Small intestine (tissue), 7 donors: ENCODE measurements around the gene UBN1. TPM values are rescaled to one million over a fixed set of nuclear protein-coding genes. Genes with fewer than 3 reads are reported as not detected.
A peak's percentile ranks its signal among the peaks of the same experiment; 100 is the strongest.

Experiments
- DNase-seq, 2 donors: peaks; one replicate each; pipeline versions ENCODE4 v3.0.0 to v3.0.0-alpha.2; 2013
- FAIRE-seq: peaks from 2 replicates; lab custom pipeline; 2012; peaks lifted over from hg19 to GRCh38; lab: Jason Lieb, UNC
- H3K27ac ChIP-seq, 3 donors: one replicate each; pipeline ENCODE4 v1.5.1; 2013; ENCODE audit warnings: low read length in 2 of 3, mild to moderate bottlenecking in 2 of 3, control low read depth in 1 of 3, inconsistent platforms in 1 of 3, low read depth in 1 of 3, moderate library complexity in 1 of 3
- H3K27me3 ChIP-seq, 3 donors: one replicate each; pipeline ENCODE4 v1.6.1; 2013; ENCODE audit warnings: low read length in 3 of 3, inconsistent platforms in 1 of 3; ENCODE audit not compliant: control insufficient read depth in 3 of 3, insufficient read depth in 3 of 3
- H3K36me3 ChIP-seq, 3 donors: one replicate each; pipeline ENCODE4 v1.6.1; 2013; ENCODE audit warnings: low read length in 3 of 3, inconsistent platforms in 1 of 3, low read depth in 1 of 3, mild to moderate bottlenecking in 1 of 3, moderate library complexity in 1 of 3; ENCODE audit not compliant: control insufficient read depth in 3 of 3, insufficient read depth in 2 of 3
- H3K4me1 ChIP-seq, 3 donors: one replicate each; pipeline ENCODE4 v1.6.1; 2013; ENCODE audit warnings: low read length in 2 of 3, inconsistent platforms in 1 of 3, low read depth in 1 of 3, mild to moderate bottlenecking in 1 of 3, moderate library complexity in 1 of 3; ENCODE audit not compliant: control insufficient read depth in 3 of 3, insufficient read depth in 2 of 3
- H3K4me3 ChIP-seq, 3 donors: one replicate each; pipeline ENCODE4 v1.5.1; 2013; ENCODE audit warnings: low read length in 3 of 3, control low read depth in 1 of 3, inconsistent platforms in 1 of 3, low read depth in 1 of 3, mild to moderate bottlenecking in 1 of 3, moderate library complexity in 1 of 3
- H3K9me3 ChIP-seq, 2 donors: one replicate each; pipeline ENCODE4 v1.6.1; 2013; ENCODE audit warnings: low read depth in 1 of 2, low read length in 1 of 2; ENCODE audit not compliant: control insufficient read depth in 2 of 2, insufficient read depth in 1 of 2
- whole genome bisulfite sequencing, 3 donors: extraction: QIAGEN DNeasy Blood & Tissue Kit; methylation state at CpG; one replicate each; pipeline ENCODE4 v1.1.7; 2013; 5-methylcytosine and 5-hydroxymethylcytosine counted together
- polyA plus RNA-seq, 4 donors: library from polyadenylated mRNA; stranded (reverse) in 3 of 4; unstranded in 1 of 4; fragments of 200-250 nt in 3 of 4; fragments of 120-200 nt in 1 of 4; gene quantifications; one replicate each; pipeline versions ENCODE4 v1.2.1 to v1.2.3, GENCODE V29; 2013
- donor health status: healthy with polysubstance abuse.
- donor health status: control.
- donor health status: control.
- donor health status: Bipolar disorder and iron deficiency.
- donor health status: healthy.

UBN1 gene
- polyA plus RNA-seq, 4 donors = 12.3 to 39.8 (median 16.8) TPM

- no peak for FAIRE-seq
- no peaks in the 10 kb centered on the region for H3K9me3 ChIP-seq
- H3K4me3 ChIP-seq = no peak overlapping the region
- H3K27ac ChIP-seq = peak overlapping the region in 1 of 3 donors; percentile 87
- H3K36me3 ChIP-seq = peaks cover 15 to 64% (median 24%) of the 10 kb centered on the region in 3 donors
- peaks cover 0 to 62% (median 4%) of the 10 kb centered on the region in 3 donors for H3K4me1 ChIP-seq
- H3K27me3 ChIP-seq = no peaks in the 10 kb centered on the region
- DNase-seq = no peak
- WGBS, 3 donors = 53 to 87% (median 64%) methylated on average over 21 of the region's 21 CpGs
Measured at GRCh38 chr16:4870138-4870671, 22.9 kb downstream of the UBN1 start.

- Histone ChIP-seq H3K27me3 (no peaks in the 10 kb centered on the region), H3K4me1 (peaks cover 0 to 69% (median 4%) of the 10 kb centered on the region in 3 donors), H3K36me3 (peaks cover 15 to 66% (median 26%) of the 10 kb centered on the region in 3 donors), H3K9me3 (no peaks in the 10 kb centered on the region), H3K27ac (no peak overlapping the region), H3K4me3 (no peak overlapping the region)
- 81 to 88% (median 83%) methylated on average over 4 of the region's 4 CpGs for WGBS, 3 donors
- FAIRE-seq (no peak), DNase-seq (no peak)
Measured at GRCh38 chr16:4871071-4871470, 23.8 kb downstream of the UBN1 start.

GRCh38 chr16:4873091-4873490, 25.8 kb downstream of the UBN1 start:
- Histone ChIP-seq H3K4me1 (peaks cover 0 to 65% (median 0%) of the 10 kb centered on the region in 3 donors), H3K36me3 (peaks cover 18 to 76% (median 35%) of the 10 kb centered on the region in 3 donors), H3K27me3 (no peaks in the 10 kb centered on the region), H3K4me3 (no peak overlapping the region), H3K9me3 (no peaks in the 10 kb centered on the region), H3K27ac (peak overlapping the region in 1 of 3 donors; percentile 78)
- FAIRE-seq = no peak
- no peak for DNase-seq
- WGBS, 3 donors = 74 to 77% (median 77%) methylated on average over 3 of the region's 3 CpGs

GRCh38 chr16:4874666-4875065, 27.4 kb downstream of the UBN1 start:
- Histone ChIP-seq H3K4me1 (peaks cover 0 to 52% (median 0%) of the 10 kb centered on the region in 3 donors), H3K36me3 (peaks cover 24 to 86% (median 38%) of the 10 kb centered on the region in 3 donors), H3K27ac (peak overlapping the region in 1 of 3 donors; percentile 78), H3K9me3 (no peaks in the 10 kb centered on the region), H3K4me3 (no peak overlapping the region), H3K27me3 (no peaks in the 10 kb centered on the region)
- DNase-seq = peak in 1 of 2 donors; percentile 88
- no peak for FAIRE-seq
- WGBS, 3 donors = 15 to 66% (median 55%) methylated on average over 8 of the region's 8 CpGs

- peaks cover 16 to 86% (median 38%) of the 10 kb centered on the region in 3 donors for H3K36me3 ChIP-seq
- H3K9me3 ChIP-seq = no peaks in the 10 kb centered on the region
- FAIRE-seq = no peak
- WGBS, 3 donors = 85 to 88% (median 86%) methylated on average over 11 of the region's 11 CpGs
- H3K4me3 ChIP-seq = no peak overlapping the region
- H3K27ac ChIP-seq = no peak overlapping the region
- H3K27me3 ChIP-seq = no peaks in the 10 kb centered on the region
- peaks cover 0 to 41% (median 0%) of the 10 kb centered on the region in 3 donors for H3K4me1 ChIP-seq
- DNase-seq = no peak
Measured at GRCh38 chr16:4876646-4877379, 29.5 kb downstream of the UBN1 start.

DNA sequence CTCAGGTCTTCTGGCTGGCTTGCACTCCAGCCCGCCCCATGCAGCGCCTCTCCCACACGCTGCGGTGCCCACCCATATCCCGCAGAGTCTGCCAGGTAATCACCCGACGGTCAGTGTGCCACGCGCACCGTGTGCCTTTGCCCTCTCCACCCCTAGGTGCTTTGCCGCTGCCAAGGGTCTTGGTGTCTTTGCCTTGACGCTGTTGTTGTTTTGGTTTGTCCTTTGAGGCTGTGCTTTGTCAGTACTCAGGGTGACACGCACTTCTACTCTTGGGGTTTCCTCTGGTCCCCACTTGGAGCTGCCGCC, 30.1 kb downstream of the UBN1 start:
- FAIRE-seq (no peak), DNase-seq (no peak)
- peaks cover 18 to 85% (median 36%) of the 10 kb centered on the region in 3 donors for H3K36me3 ChIP-seq
- peaks cover 0 to 41% (median 0%) of the 10 kb centered on the region in 3 donors for H3K4me1 ChIP-seq
- no peak overlapping the region for H3K27ac ChIP-seq
- no peak overlapping the region for H3K4me3 ChIP-seq
- 95% methylated on average over 14 of the region's 14 CpGs for WGBS, 3 donors
- no peaks in the 10 kb centered on the region for H3K27me3 ChIP-seq
- H3K9me3 ChIP-seq = no peaks in the 10 kb centered on the region

GRCh38 chr16:4879049-4879448, 31.8 kb downstream of the UBN1 start:
- H3K9me3 ChIP-seq = peaks cover 0 to 3% of the 10 kb centered on the region in 2 donors
- H3K27ac ChIP-seq = no peak overlapping the region
- peaks cover 0 to 26% (median 0%) of the 10 kb centered on the region in 3 donors for H3K4me1 ChIP-seq
- H3K27me3 ChIP-seq = no peaks in the 10 kb centered on the region
- 72 to 80% (median 78%) methylated on average over 4 of the region's 4 CpGs for WGBS, 3 donors
- H3K36me3 ChIP-seq = peaks cover 26 to 88% (median 36%) of the 10 kb centered on the region in 3 donors
- DNase-seq (no peak), FAIRE-seq (no peak)
- no peak overlapping the region for H3K4me3 ChIP-seq

DNA sequence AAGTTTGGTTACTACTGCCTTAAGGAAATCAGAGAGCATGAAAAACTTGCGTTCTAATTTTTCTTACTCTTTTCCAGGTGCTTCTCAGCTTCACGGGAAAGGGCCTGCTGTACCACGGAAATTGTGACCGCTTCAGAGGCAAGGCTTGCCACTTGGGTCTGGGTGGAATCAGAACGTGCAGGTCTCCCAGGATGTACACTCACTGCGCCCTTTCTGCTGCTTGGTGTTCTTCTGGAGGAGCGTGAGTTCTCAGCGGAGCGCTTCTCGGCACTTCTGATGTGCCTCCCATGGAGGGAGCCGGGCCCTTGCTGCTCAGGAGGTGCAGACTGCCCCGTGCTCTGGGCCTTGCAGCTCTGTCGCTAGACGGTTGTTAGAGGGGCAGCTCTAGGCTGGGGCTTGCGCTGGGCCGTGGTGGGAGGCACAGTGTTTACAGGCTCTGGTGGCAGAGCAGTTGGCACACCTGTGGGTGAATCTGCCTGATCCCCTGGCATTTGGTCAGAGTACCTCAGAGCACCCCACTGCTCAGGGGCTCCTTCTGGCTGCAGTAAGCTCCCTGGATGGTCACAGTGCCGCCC, 32.8 kb downstream of the UBN1 start:
- Histone ChIP-seq H3K27ac (no peak overlapping the region), H3K4me1 (peaks cover 0 to 17% (median 0%) of the 10 kb centered on the region in 3 donors), H3K4me3 (no peak overlapping the region), H3K27me3 (no peaks in the 10 kb centered on the region), H3K9me3 (peaks cover 0 to 3% of the 10 kb centered on the region in 2 donors), H3K36me3 (peaks cover 25 to 88% (median 32%) of the 10 kb centered on the region in 3 donors)
- DNase-seq (no peak), FAIRE-seq (no peak)
- WGBS, 3 donors = 93 to 96% (median 95%) methylated on average over 17 of the region's 17 CpGs
